ACHN (cell line): ENCODE measurements around the gene EPHA8.

Experiments used
- DNase-seq: peaks from one replicate; pipeline ENCODE4 v3.0.0-alpha.2; 2015
- in situ Hi-C: cut with HindIII; loops from 2 replicates; pipeline ENCODE4 v1.10.0; 2017; ENCODE audit warnings: low sequenced_read_pairs, low pct_ligation_motif_present, low pct_unique_long_range_greater_than_20kb

The EPHA8 gene

DNA sequence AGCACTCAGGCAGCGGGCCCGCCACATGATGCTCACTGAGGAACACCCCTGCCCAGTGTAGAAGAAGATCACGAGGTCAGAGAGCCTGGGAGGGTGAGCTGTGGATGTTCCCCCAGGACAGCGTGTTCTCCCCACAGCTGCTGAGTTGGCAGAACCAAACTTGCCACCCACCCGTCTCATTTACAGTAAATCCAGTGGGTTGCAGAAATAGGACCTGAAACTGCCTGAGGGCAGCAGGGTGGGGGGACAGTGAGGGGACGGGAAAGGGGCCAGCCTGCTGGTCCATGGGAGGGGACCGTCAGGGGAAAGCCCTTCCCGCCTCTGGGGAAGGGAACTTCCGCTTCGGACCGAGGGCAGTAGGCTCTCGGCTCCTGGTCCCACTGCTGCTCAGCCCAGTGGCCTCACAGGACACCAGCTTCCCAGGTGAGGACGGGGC is 89.6 kb downstream of the EPHA8 start, which contains the start of gene C1QB:
Gene C1QB, plus strand, starts transcription at position 356 of the 436 bp plus-strand sequence. CDS start 6,227 bp downstream, outside the sequence.
- in situ Hi-C loops = no loop called here
- DNase-seq = no peak
